ENCODE results near the gene TRIM52.

The TRIM52 gene

DNA sequence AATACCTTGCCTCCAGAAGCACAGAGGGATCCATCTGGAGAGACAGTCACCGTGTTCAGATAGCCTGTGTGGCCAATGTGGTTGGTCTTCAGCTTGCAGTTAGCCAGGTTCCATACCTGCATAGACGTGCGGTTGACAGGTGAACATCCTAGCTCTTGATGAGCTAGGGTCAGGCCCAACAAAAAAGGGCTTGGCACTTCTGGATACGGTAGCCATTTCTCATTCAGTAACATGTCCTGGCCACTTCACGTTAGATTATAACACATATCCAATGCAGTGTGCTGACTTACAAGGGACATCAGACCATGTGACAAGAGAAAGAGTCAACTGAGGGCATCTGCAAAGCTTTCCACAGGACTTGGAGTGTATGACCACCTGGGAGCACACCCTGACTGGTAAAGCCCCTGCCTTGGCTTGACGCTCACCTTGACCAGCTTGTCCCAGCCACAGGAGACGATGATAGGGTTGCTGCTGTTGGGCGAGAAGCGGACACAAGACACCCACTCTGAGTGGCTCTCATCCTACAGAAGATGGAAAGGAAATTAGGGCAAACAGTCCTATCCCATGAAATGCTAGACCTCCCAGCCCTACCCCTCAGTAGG, 21.8 kb downstream of the TRIM52 start:
- TF ChIP-seq, protein P1, sequence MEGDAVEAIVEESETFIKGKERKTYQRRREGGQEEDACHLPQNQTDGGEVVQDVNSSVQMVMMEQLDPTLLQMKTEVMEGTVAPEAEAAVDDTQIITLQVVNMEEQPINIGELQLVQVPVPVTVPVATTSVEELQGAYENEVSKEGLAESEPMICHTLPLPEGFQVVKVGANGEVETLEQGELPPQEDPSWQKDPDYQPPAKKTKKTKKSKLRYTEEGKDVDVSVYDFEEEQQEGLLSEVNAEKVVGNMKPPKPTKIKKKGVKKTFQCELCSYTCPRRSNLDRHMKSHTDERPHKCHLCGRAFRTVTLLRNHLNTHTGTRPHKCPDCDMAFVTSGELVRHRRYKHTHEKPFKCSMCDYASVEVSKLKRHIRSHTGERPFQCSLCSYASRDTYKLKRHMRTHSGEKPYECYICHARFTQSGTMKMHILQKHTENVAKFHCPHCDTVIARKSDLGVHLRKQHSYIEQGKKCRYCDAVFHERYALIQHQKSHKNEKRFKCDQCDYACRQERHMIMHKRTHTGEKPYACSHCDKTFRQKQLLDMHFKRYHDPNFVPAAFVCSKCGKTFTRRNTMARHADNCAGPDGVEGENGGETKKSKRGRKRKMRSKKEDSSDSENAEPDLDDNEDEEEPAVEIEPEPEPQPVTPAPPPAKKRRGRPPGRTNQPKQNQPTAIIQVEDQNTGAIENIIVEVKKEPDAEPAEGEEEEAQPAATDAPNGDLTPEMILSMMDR (IDR thresholded peaks at IDR 0.05; ENCODE audit: low read depth, low read length) = no peak
- TF ChIP-seq EZH2phosphoT487 (IDR thresholded peaks at IDR 0.05; ENCODE audit: low read depth) = no peak
- H4K20me1 ChIP-seq (ENCODE audit: insufficient read depth, low read length) = peaks cover 59% of the 10 kb centered on the region
- peaks cover 44% of the 10 kb centered on the region for H3K79me2 ChIP-seq (ENCODE audit: low read length)
- H3K4me3 ChIP-seq (ENCODE audit: low read length) = no peak overlapping the region
- no peak overlapping the region for H3K9ac ChIP-seq (ENCODE audit: low read length)
- H3K27me3 ChIP-seq (ENCODE audit: low read depth, low read length) = no peaks in the 10 kb centered on the region
- H3K4me2 ChIP-seq (ENCODE audit: low read length) = no peak overlapping the region
- no peaks in the 10 kb centered on the region for H3K9me3 ChIP-seq (ENCODE audit: insufficient read depth, low read length)
- no peak overlapping the region for H3K27ac ChIP-seq (ENCODE audit: low read length)
- H3K4me1 ChIP-seq (ENCODE audit: low read length) = peaks cover 11% of the 10 kb centered on the region
- H2AFZ ChIP-seq (ENCODE audit: low read depth, low read length) = no peak overlapping the region
- peaks cover 68% of the 10 kb centered on the region for H3K36me3 ChIP-seq (replicated peaks; ENCODE audit: low read depth, low read length)

DNA sequence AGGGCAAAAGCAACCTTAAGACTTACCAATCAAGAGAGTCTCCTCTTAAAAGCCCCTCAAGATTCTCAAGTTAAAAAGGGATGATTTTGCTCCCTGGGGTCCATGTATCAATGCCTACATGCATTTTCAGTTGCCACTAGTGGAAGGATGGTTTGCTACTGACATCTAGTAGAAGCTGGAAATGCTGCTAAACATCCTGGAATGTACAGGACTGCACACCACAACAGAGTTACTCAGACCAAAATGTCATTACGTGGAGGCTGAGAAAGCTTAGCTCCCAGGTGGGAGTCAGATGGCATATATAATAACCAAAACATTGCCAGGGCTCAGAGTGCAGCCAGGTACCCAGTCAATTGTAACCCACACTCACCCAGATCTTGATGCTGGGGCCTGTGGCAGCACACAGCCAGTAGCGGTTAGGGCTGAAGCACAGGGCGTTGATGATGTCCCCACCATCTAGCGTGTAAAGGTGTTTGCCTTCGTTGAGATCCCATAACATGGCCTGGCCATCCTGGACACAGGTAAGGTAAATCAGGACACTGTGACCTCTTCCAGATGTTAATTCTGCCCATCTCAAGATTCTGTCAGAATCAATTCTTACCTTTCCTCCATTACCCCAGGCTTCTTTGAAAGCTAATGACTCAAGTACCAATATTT, 23.1 kb downstream of the TRIM52 start:
- Histone ChIP-seq H3K9me3 (ENCODE audit: insufficient read depth, low read length) (no peaks in the 10 kb centered on the region), H3K36me3 (replicated peaks; ENCODE audit: low read depth, low read length) (peaks cover 69% of the 10 kb centered on the region), H3K4me1 (ENCODE audit: low read length) (peaks cover 11% of the 10 kb centered on the region), H3K9ac (ENCODE audit: low read length) (no peak overlapping the region), H2AFZ (ENCODE audit: low read depth, low read length) (no peak overlapping the region), H3K27ac (ENCODE audit: low read length) (no peak overlapping the region), H3K79me2 (ENCODE audit: low read length) (peaks cover 34% of the 10 kb centered on the region), H3K4me3 (ENCODE audit: low read length) (no peak overlapping the region), H4K20me1 (ENCODE audit: insufficient read depth, low read length) (peaks cover 57% of the 10 kb centered on the region), H3K4me2 (ENCODE audit: low read length) (no peak overlapping the region), H3K27me3 (ENCODE audit: low read depth, low read length) (no peaks in the 10 kb centered on the region)
- TF ChIP-seq EZH2phosphoT487 (IDR thresholded peaks at IDR 0.05; ENCODE audit: low read depth) = no peak
- TF ChIP-seq, protein P1 (IDR thresholded peaks at IDR 0.05; ENCODE audit: low read depth, low read length) = no peak

DNA sequence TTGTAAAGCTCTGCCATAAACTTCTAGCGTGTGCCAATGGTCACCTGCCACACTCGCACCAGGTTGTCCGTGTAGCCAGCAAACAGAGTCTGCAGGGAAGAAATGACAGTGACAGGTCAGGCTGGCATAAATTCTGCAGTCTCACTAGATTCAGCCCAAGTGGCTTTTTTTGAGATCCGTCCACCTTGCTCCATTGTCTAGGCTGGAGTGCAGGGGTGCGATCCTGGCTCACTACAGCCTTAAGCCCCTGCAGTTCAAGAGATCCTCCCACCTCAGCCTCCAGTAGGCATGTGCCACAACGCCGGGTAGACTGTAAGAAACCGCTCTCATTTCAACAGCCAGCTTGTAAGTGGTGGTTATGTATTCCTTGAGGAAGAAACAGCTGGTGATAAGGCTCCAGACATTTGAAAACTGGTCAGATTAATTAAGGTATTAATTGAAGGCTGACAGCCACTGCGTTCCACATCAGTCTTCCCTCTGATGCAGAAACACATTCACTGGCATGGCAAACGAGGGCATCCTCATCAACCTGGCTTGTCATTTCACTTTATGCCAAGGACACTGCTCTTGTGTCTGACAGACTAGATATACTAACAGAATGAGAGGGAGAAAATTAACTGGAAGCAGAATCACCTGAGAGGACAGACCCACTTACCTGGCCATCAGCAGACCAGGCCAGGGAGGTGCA, 23.8 kb downstream of the TRIM52 start:
- H3K36me3 ChIP-seq (replicated peaks; ENCODE audit: low read depth, low read length) = peaks cover 66% of the 10 kb centered on the region
- H4K20me1 ChIP-seq (ENCODE audit: insufficient read depth, low read length) = peaks cover 49% of the 10 kb centered on the region

More for the DNA sequence above, 23.8 kb downstream of the TRIM52 start:
- no peak for TF ChIP-seq EZH2phosphoT487 (IDR thresholded peaks at IDR 0.05; ENCODE audit: low read depth)
- TF ChIP-seq, protein P1 (IDR thresholded peaks at IDR 0.05; ENCODE audit: low read depth, low read length) = no peak
- no peak overlapping the region for H3K9ac ChIP-seq (ENCODE audit: low read length)
- H3K79me2 ChIP-seq (ENCODE audit: low read length) = peaks cover 27% of the 10 kb centered on the region
- no peak overlapping the region for H2AFZ ChIP-seq (ENCODE audit: low read depth, low read length)
- no peaks in the 10 kb centered on the region for H3K27me3 ChIP-seq (ENCODE audit: low read depth, low read length)
- peaks cover 8% of the 10 kb centered on the region for H3K4me1 ChIP-seq (ENCODE audit: low read length)
- H3K9me3 ChIP-seq (ENCODE audit: insufficient read depth, low read length) = no peaks in the 10 kb centered on the region
- H3K4me3 ChIP-seq (ENCODE audit: low read length) = no peak overlapping the region
- H3K4me2 ChIP-seq (ENCODE audit: low read length) = no peak overlapping the region
- H3K27ac ChIP-seq (ENCODE audit: low read length) = no peak overlapping the region
